ENCODE results near the gene APH1B. TPM values are rescaled to one million over a fixed set of nuclear protein-coding genes. Genes with fewer than 3 reads are reported as not detected.
"Not testable (repeated sequence)": the region's sequence is repeated elsewhere in the genome, so short reads cannot be mapped to it uniquely, and the experiment has no call there.

Gene APH1B
- total RNA-seq (2012; rRNA removed) = 9.4 and 16.0 TPM in 2 replicates

- Histone ChIP-seq H3K4me1 (ENCODE audit: control insufficient read depth, insufficient read depth, low read length) (peaks cover 12% of the 10 kb centered on the region), H3K9me3 (replicated peaks; ENCODE audit: low read length) (no peaks in the 10 kb centered on the region), H3K27me3 (ENCODE audit: control insufficient read depth, insufficient read depth, low read length) (no peaks in the 10 kb centered on the region), H3K9ac (ENCODE audit: low read depth, low read length) (peak within 1 kb of the TSS; percentile 96), H3K4me2 (ENCODE audit: low read length) (peak within 1 kb of the TSS; percentile 97), H3K36me3 (ENCODE audit: insufficient read depth, low read length) (peaks cover 15% of the 10 kb centered on the region), H3K4me3 (ENCODE audit: low read length) (peak within 1 kb of the TSS; percentile 98)
Measured at GRCh38 chr15:63277038-63277892, at the start of gene APH1B. TSS of gene APH1B (plus strand) at chr15:63277605. CDS start at chr15:63277624, 19 bp downstream.

GRCh38 chr15:63227689-63228088 is 49.7 kb upstream of the APH1B start:
- H3K4me2 ChIP-seq (ENCODE audit: low read length) = no peak overlapping the region
- no peaks in the 10 kb centered on the region for H3K9me3 ChIP-seq (replicated peaks; ENCODE audit: low read length)
- peaks cover 10% of the 10 kb centered on the region for H3K4me1 ChIP-seq (ENCODE audit: control insufficient read depth, insufficient read depth, low read length)
- H3K27me3 ChIP-seq (ENCODE audit: control insufficient read depth, insufficient read depth, low read length) = no peaks in the 10 kb centered on the region
- no peak overlapping the region for H3K9ac ChIP-seq (ENCODE audit: low read depth, low read length)
- H3K36me3 ChIP-seq (ENCODE audit: insufficient read depth, low read length) = peaks cover 5% of the 10 kb centered on the region
- H3K4me3 ChIP-seq (ENCODE audit: low read length) = no peak overlapping the region

DNA sequence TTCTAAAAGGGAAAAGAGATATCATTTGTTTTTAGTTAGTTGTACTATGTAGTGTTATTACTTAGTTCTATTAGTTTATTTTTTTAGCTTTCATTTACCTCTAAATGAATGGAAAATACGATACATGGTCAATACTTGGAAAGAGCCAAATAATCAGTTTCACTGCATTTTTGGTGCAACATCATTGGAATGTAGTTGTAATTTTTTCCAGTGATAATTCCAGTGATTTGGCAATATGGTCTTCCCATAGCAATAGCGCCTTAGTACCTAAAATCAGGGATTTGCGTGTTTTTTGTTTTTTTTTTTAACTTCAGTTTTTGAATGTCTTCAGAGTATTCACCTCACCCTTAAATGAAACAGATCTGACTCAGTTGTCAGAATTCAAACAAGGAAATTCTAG is 46.2 kb upstream of the APH1B start:
- Histone ChIP-seq H3K9ac (ENCODE audit: low read depth, low read length) (no peak overlapping the region), H3K27me3 (ENCODE audit: control insufficient read depth, insufficient read depth, low read length) (no peaks in the 10 kb centered on the region), H3K9me3 (replicated peaks; ENCODE audit: low read length) (no peaks in the 10 kb centered on the region), H3K36me3 (ENCODE audit: insufficient read depth, low read length) (no peaks in the 10 kb centered on the region), H3K4me1 (ENCODE audit: control insufficient read depth, insufficient read depth, low read length) (peaks cover 41% of the 10 kb centered on the region), H3K4me2 (ENCODE audit: low read length) (no peak overlapping the region), H3K4me3 (ENCODE audit: low read length) (no peak overlapping the region)

- Histone ChIP-seq H3K4me2 (ENCODE audit: low read length) (no peak overlapping the region), H3K9me3 (replicated peaks; ENCODE audit: low read length) (no peaks in the 10 kb centered on the region), H3K36me3 (ENCODE audit: insufficient read depth, low read length) (no peaks in the 10 kb centered on the region), H3K9ac (ENCODE audit: low read depth, low read length) (no peak overlapping the region), H3K4me3 (ENCODE audit: low read length) (no peak overlapping the region), H3K27me3 (ENCODE audit: control insufficient read depth, insufficient read depth, low read length) (no peaks in the 10 kb centered on the region), H3K4me1 (ENCODE audit: control insufficient read depth, insufficient read depth, low read length) (peaks cover 46% of the 10 kb centered on the region)
Measured at GRCh38 chr15:63231706-63232105, 45.7 kb upstream of the APH1B start.

GRCh38 chr15:63232405-63232804 is 45.0 kb upstream of the APH1B start:
- no peak overlapping the region for H3K9ac ChIP-seq (ENCODE audit: low read depth, low read length)
- no peaks in the 10 kb centered on the region for H3K27me3 ChIP-seq (ENCODE audit: control insufficient read depth, insufficient read depth, low read length)
- H3K4me2 ChIP-seq (ENCODE audit: low read length) = peak overlapping the region; percentile 48
- H3K9me3 ChIP-seq (replicated peaks; ENCODE audit: low read length) = no peaks in the 10 kb centered on the region
- H3K36me3 ChIP-seq (ENCODE audit: insufficient read depth, low read length) = no peaks in the 10 kb centered on the region
- H3K4me3 ChIP-seq (ENCODE audit: low read length) = no peak overlapping the region
- H3K4me1 ChIP-seq (ENCODE audit: control insufficient read depth, insufficient read depth, low read length) = peaks cover 52% of the 10 kb centered on the region

- H3K4me3 ChIP-seq (ENCODE audit: low read length) = no peak overlapping the region
- no peak overlapping the region for H3K9ac ChIP-seq (ENCODE audit: low read depth, low read length)
- no peak overlapping the region for H3K4me2 ChIP-seq (ENCODE audit: low read length)
- peaks cover 52% of the 10 kb centered on the region for H3K4me1 ChIP-seq (ENCODE audit: control insufficient read depth, insufficient read depth, low read length)
- H3K27me3 ChIP-seq (ENCODE audit: control insufficient read depth, insufficient read depth, low read length) = no peaks in the 10 kb centered on the region
- no peaks in the 10 kb centered on the region for H3K36me3 ChIP-seq (ENCODE audit: insufficient read depth, low read length)
- no peaks in the 10 kb centered on the region for H3K9me3 ChIP-seq (replicated peaks; ENCODE audit: low read length)
Measured at GRCh38 chr15:63232943-63233342, 44.5 kb upstream of the APH1B start.

GRCh38 chr15:63233667-63234423 is 43.6 kb upstream of the APH1B start:
- peak overlapping the region; percentile 68 for H3K9ac ChIP-seq (ENCODE audit: low read depth, low read length)
- no peaks in the 10 kb centered on the region for H3K36me3 ChIP-seq (ENCODE audit: insufficient read depth, low read length)
- H3K4me1 ChIP-seq (ENCODE audit: control insufficient read depth, insufficient read depth, low read length) = peaks cover 60% of the 10 kb centered on the region
- H3K4me2 ChIP-seq (ENCODE audit: low read length) = peak overlapping the region; percentile 70
- H3K27me3 ChIP-seq (ENCODE audit: control insufficient read depth, insufficient read depth, low read length) = no peaks in the 10 kb centered on the region
- peak overlapping the region; percentile 43 for H3K4me3 ChIP-seq (ENCODE audit: low read length)
- H3K9me3 ChIP-seq (replicated peaks; ENCODE audit: low read length) = no peaks in the 10 kb centered on the region

DNA sequence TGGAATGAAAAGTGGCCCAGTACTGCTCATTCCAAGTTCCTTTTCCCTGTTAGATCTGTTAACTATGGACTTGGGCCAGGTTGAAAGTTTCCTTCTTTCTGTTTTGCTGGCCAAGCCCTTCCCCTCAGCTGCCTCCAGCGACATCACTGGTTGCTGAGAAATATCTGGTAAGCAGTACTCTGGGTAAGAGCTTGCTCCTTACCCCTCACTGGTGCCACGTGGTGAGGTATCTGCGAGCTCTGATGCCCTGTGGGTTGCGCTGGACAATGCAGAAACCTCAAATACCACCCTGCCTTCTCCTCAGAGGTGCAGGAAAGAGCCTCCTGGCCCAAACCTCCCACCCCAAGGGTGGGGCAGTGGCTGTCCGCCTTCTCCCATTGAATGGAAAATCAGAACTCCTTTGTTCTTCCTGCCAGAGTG is 42.9 kb upstream of the APH1B start:
- Histone ChIP-seq H3K9me3 (replicated peaks; ENCODE audit: low read length) (no peaks in the 10 kb centered on the region), H3K27me3 (ENCODE audit: control insufficient read depth, insufficient read depth, low read length) (no peaks in the 10 kb centered on the region), H3K36me3 (ENCODE audit: insufficient read depth, low read length) (no peaks in the 10 kb centered on the region), H3K4me3 (ENCODE audit: low read length) (peak overlapping the region; percentile 43), H3K4me1 (ENCODE audit: control insufficient read depth, insufficient read depth, low read length) (peaks cover 66% of the 10 kb centered on the region), H3K9ac (ENCODE audit: low read depth, low read length) (peak overlapping the region; percentile 68), H3K4me2 (ENCODE audit: low read length) (peak overlapping the region; percentile 70)

GRCh38 chr15:63236272-63236671 is 41.1 kb upstream of the APH1B start:
- no peaks in the 10 kb centered on the region for H3K36me3 ChIP-seq (ENCODE audit: insufficient read depth, low read length)
- peak overlapping the region; percentile 31 for H3K9ac ChIP-seq (ENCODE audit: low read depth, low read length)
- H3K9me3 ChIP-seq (replicated peaks; ENCODE audit: low read length) = no peaks in the 10 kb centered on the region
- H3K4me3 ChIP-seq (ENCODE audit: low read length) = no peak overlapping the region
- no peaks in the 10 kb centered on the region for H3K27me3 ChIP-seq (ENCODE audit: control insufficient read depth, insufficient read depth, low read length)
- peak overlapping the region; percentile 12 for H3K4me2 ChIP-seq (ENCODE audit: low read length)
- H3K4me1 ChIP-seq (ENCODE audit: control insufficient read depth, insufficient read depth, low read length) = peaks cover 67% of the 10 kb centered on the region

- Histone ChIP-seq H3K4me2 (ENCODE audit: low read length) (peak overlapping the region; percentile 12), H3K4me1 (ENCODE audit: control insufficient read depth, insufficient read depth, low read length) (peaks cover 63% of the 10 kb centered on the region)
- H3K27me3 ChIP-seq (ENCODE audit: control insufficient read depth, insufficient read depth, low read length); H3K36me3 ChIP-seq (ENCODE audit: insufficient read depth, low read length); H3K4me3 ChIP-seq (ENCODE audit: low read length); H3K9ac ChIP-seq (ENCODE audit: low read depth, low read length); H3K9me3 ChIP-seq (replicated peaks; ENCODE audit: low read length): not testable (repeated sequence)
Measured at GRCh38 chr15:63237086-63237485, 40.3 kb upstream of the APH1B start.

- Histone ChIP-seq H3K36me3 (ENCODE audit: insufficient read depth, low read length) (no peaks in the 10 kb centered on the region), H3K9ac (ENCODE audit: low read depth, low read length) (no peak overlapping the region), H3K4me1 (ENCODE audit: control insufficient read depth, insufficient read depth, low read length) (peaks cover 52% of the 10 kb centered on the region), H3K27me3 (ENCODE audit: control insufficient read depth, insufficient read depth, low read length) (no peaks in the 10 kb centered on the region), H3K4me2 (ENCODE audit: low read length) (no peak overlapping the region), H3K9me3 (replicated peaks; ENCODE audit: low read length) (no peaks in the 10 kb centered on the region), H3K4me3 (ENCODE audit: low read length) (no peak overlapping the region)
Measured at GRCh38 chr15:63238171-63238570, 39.2 kb upstream of the APH1B start.
